VCaP (cell line): ENCODE results near the gene SLC44A3.
A peak's percentile ranks its signal among the peaks of the same experiment; 100 is the strongest.

Experiments used
- H3K27ac ChIP-seq: fragments of 450-650 bp; 2 replicates; pipeline ENCODE4 v1.5.1; 2017
- TF ChIP-seq, protein P1 (sequence below): fragments of 450-650 bp; conservative IDR thresholded peaks from 2 replicates; pipeline ENCODE4 v1.5.1; 2017; ENCODE audit warnings: mild to moderate bottlenecking, moderate library complexity

The SLC44A3 gene

GRCh38 chr1:94819945-94820746 lies at the start of gene SLC44A3:
Gene SLC44A3 (plus strand): TSS chr1:94820357. CDS start chr1:94820452, 95 bp downstream.
- TF ChIP-seq, protein P1, sequence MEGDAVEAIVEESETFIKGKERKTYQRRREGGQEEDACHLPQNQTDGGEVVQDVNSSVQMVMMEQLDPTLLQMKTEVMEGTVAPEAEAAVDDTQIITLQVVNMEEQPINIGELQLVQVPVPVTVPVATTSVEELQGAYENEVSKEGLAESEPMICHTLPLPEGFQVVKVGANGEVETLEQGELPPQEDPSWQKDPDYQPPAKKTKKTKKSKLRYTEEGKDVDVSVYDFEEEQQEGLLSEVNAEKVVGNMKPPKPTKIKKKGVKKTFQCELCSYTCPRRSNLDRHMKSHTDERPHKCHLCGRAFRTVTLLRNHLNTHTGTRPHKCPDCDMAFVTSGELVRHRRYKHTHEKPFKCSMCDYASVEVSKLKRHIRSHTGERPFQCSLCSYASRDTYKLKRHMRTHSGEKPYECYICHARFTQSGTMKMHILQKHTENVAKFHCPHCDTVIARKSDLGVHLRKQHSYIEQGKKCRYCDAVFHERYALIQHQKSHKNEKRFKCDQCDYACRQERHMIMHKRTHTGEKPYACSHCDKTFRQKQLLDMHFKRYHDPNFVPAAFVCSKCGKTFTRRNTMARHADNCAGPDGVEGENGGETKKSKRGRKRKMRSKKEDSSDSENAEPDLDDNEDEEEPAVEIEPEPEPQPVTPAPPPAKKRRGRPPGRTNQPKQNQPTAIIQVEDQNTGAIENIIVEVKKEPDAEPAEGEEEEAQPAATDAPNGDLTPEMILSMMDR = peak; percentile 60
- H3K27ac ChIP-seq = peak within 1 kb of the TSS; percentile 83

GRCh38 chr1:94772230-94772641 lies 47.9 kb upstream of the SLC44A3 start:
- TF ChIP-seq, protein P1 = no peak
- H3K27ac ChIP-seq = no peak overlapping the region

- H3K27ac ChIP-seq = no peak overlapping the region
Measured at GRCh38 chr1:94772845-94773244, 47.3 kb upstream of the SLC44A3 start.

DNA sequence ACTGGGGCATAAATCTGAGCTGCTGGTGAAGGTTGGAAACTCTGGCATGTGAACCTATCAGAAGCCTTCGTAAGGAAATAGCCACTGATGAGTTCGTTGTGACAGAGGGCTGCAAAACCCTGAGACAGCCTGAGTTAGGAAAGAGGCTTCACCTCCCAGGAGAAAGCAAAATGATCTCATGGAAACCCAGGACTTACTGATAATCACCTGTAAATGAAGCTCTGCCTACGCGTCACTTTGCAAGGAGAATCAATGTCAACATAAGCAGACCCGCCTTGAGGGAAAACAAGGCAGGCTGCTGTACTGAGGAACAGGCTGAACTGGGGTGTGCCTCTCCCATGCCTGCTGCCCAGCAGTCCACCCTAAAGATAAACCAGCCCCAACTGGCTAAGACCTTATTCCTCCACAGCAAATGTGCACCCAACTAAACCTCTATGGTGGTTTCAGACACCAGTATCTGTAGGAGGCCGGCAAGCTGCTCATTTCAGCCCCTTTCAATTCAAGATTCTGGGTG lies 46.8 kb upstream of the SLC44A3 start:
- TF ChIP-seq, protein P1 = no peak
- H3K27ac ChIP-seq = no peak overlapping the region

More at GRCh38 chr1:94772845-94773244, 47.3 kb upstream of the SLC44A3 start:
- TF ChIP-seq, protein P1 = no peak

GRCh38 chr1:94773931-94774422 lies 46.2 kb upstream of the SLC44A3 start:
- TF ChIP-seq, protein P1 = no peak
- H3K27ac ChIP-seq = no peak overlapping the region

DNA sequence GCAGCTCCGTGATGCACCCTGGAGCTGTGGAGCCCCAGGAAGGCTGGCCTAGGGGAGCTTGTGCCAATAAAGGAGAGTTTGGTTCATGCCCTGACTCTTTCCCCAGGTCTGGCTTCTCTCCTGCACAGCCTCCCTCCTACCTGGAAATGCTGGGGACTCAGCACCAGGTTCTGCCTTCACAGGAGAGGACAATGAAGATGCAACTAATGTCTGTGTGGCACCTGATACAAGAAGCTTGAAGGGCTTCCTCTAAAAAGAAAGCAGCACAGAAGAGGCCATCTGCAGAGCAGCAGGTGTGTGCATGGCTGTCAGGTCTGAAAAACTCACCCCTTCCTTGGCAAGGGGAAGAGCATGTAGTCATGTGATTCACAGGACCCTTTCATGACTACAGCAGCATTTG lies 43.7 kb upstream of the SLC44A3 start:
- TF ChIP-seq, protein P1 = no peak
- H3K27ac ChIP-seq = no peak overlapping the region

GRCh38 chr1:94777281-94777680 lies 42.9 kb upstream of the SLC44A3 start:
- TF ChIP-seq, protein P1 = no peak
- H3K27ac ChIP-seq = no peak overlapping the region
